ENCODE results near the gene PIGH. TPM values are rescaled to one million over a fixed set of nuclear protein-coding genes. Genes with fewer than 3 reads are reported as not detected.
"Not testable (repeated sequence)": the region's sequence is repeated elsewhere in the genome, so short reads cannot be mapped to it uniquely, and the experiment has no call there.

PIGH gene
- total RNA-seq, 1 donor from 2014 or later: 16.3 TPM

DNA sequence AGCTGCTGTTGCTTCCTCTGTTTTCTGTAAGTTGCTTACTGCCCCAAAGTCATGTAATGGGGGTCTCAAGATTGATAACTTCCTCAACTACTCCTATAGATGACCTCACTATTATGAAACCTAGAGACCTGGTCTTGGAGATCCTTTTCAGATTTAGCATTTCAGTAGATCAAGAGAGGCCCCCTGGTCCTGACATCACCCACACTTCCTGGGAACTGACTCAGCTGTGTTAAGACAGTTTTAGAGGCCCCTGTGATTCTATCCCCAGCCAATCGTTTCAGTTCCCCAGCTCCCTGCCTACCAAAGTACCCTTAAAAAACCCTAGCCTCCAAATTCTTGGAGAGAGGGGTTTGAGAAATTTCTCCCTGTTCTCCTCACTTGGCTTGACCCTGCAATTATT, 10.4 kb upstream of the PIGH start:
- no peak for ATAC-seq
- DNase-seq (ENCODE audit: low spot score): no peak

DNA sequence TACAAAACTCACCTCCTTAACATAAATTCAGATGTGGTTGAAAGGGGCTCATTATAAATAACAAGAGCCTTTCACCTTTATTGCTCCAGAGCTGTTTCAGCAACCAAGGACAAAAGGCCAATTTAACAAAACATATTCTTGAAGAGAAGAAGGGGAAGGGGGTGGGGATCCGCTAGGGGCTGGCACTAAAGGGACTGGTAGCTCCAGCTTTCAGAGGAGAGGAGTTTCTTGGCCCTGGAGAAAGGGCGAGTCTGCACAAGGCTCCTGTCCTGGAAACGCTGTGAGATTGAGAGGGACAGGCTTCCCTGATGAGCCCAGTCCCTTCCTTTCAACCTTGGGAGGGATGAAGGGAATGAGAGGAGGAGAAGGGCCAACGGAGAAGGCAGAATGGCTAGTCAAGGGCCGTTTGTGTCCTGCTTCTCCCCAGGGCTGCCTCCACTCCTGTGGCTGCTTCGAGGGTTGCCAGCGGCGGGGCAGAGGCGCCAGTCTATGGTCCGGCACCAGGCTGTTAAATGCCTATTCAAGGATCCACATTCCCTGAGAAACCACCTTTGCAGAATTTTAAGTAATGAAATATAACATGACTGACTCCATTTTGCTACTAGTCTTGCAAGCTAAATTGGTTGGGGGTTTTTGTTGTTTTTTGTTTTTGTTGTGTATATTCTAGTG, 9.7 kb upstream of the PIGH start:
- DNase-seq (ENCODE audit: low spot score) (no peak), ATAC-seq (no peak)

GRCh38 chr14:67607646-67608045, 7.6 kb upstream of the PIGH start:
- ATAC-seq (no peak), DNase-seq (ENCODE audit: low spot score) (no peak)

DNA sequence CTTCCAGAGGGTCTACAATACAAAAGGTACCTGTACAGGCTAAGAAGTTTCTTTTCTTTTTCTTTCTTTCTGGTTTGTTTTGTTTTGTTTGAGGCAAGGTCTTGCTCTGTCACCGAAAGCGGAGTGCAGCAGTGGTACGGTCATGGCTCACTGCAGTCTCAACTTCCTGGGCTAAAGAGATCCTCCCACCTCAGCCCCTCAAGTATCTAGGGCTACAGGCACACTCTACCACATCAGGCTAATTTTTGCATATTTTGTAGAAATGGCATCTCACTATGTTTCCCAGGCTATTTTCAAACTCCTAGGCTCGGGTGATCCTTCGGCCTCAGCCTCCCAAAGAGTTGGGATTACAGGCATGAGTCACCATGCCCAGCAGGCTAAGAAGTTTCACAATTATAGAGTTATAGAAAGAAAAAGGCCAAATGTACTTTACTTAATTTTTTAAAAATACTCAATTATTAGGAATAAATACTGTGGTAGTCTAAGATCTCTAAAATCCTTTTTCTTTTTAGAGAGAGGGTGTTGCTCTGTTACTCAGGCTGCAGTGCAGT, 3.0 kb upstream of the PIGH start:
- ATAC-seq (no peak), DNase-seq (ENCODE audit: low spot score) (no peak)

DNA sequence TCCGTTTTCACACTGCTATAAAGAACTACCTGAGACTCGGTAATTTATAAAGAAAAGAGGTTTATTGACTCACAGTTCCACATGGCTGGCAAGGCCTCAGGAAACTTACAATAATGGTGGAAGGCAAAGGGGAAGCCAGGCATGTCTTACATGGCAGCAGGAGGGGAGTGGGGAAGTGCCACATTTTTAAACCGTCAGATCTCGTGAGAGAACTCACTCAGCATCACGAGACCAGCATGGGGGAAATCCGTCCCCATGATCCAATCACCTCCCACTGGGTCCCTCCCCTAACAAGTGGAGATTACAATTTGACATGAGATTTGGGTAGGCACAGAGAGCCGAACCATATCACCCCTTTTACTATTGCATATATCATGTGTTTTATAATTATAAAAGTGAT, 2.0 kb upstream of the PIGH start:
- DNase-seq (ENCODE audit: low spot score) (no peak), ATAC-seq (no peak)

- DNase-seq (ENCODE audit: low spot score): not testable (repeated sequence)
Observed at GRCh38 chr14:67600562-67600974, 500 bp upstream of the PIGH start.

GRCh38 chr14:67595392-67595791, 4.7 kb downstream of the PIGH start:
- ATAC-seq: no peak
- no peak for DNase-seq (ENCODE audit: low spot score)

More at GRCh38 chr14:67600562-67600974, 500 bp upstream of the PIGH start:
- not testable (repeated sequence) for ATAC-seq

- not testable (repeated sequence) for DNase-seq (ENCODE audit: low spot score)
- ATAC-seq: peak; percentile 40
Observed at GRCh38 chr14:67593650-67594049, 6.4 kb downstream of the PIGH start.

GRCh38 chr14:67589204-67589770, 10.8 kb downstream of the PIGH start:
- ATAC-seq: peak; percentile 68
- no peak for DNase-seq (ENCODE audit: low spot score)

GRCh38 chr14:67586369-67586768, 13.7 kb downstream of the PIGH start:
- DNase-seq (ENCODE audit: low spot score): no peak
- peak; percentile 8 for ATAC-seq

DNA sequence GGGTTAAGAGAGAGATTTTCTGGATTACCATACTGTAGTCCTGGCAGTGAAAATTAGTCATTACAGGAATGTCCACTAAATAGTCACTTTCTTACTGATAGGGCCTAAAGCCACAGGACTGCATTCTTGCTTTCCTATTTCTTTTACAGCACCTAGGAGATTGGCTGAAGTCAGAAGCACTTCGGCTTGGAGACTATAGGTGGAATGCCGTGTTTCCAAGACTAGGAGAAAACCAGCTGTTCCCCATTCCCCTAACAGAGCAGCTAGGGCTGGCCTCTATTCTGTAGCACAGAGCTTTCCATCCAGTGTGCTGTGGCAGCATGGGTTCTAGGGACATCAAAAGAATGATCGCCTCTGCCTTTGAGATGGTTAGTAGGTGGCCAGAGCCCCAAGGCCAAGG, 15.1 kb downstream of the PIGH start:
- no peak for DNase-seq (ENCODE audit: low spot score)
- ATAC-seq: no peak

DNA sequence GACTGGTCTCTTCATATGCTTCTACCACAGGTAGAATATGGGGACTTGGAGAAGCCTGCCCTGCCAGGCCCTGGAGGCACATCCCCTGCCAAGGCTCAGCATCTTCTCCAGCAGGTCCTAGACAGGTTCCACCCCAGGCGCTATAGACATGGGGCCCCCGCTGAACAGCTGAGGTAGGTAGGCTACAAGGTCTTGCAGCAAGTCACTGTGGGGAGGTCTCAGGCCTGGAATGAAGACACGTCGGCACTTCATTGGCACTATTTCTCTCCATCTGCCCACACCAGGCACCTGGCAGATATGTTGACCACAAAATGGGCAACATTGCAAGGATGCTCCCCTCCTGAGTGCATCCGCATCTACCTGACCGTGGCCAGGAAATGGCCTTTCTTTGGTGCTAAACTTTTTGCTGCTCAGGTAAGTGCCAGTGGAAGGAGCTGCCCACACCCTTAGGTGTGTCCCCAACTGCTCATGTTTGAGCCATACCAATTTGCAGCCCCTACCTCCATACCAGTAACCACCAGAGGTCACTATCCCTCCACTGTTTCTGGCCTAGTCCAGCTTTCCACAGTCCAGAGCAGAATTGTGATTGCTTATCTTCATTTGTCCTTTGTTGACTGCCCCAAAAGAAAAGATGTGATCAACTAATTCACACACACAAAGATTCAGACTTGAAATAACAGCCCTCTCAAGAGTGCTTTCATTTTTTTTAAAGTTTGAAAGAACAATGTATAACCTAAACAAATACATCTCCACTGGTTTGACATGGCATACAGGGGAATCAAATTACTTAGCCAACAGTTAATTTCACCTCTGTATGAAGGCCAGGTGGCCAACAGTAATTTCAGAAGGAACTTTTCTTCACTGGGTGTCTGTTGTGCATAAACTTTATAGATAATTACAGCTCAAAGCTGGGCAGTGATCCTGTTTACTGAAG, 16.1 kb downstream of the PIGH start:
- ATAC-seq (peak; percentile 94), DNase-seq (ENCODE audit: low spot score) (no peak)

DNA sequence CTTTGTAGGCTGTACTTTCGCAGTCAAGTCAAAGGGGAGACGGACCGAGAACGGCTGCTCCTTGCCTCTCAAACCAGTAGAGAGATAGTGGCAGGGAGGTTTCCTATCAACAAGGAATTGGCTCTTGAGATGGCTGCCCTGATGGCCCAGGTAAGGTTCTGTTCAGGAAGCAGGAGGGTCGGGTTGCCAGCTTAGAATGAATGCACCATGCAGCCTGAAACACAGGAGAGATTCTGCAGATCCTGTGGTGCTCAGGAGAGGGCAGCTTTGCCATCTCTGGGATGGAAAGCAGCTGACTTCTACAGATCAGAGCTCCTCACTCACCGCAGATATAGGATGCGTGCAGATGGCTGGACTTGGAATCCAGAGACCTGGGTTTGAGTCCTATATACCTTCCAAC, 18.0 kb downstream of the PIGH start:
- no peak for DNase-seq (ENCODE audit: low spot score)
- ATAC-seq: no peak

DNA sequence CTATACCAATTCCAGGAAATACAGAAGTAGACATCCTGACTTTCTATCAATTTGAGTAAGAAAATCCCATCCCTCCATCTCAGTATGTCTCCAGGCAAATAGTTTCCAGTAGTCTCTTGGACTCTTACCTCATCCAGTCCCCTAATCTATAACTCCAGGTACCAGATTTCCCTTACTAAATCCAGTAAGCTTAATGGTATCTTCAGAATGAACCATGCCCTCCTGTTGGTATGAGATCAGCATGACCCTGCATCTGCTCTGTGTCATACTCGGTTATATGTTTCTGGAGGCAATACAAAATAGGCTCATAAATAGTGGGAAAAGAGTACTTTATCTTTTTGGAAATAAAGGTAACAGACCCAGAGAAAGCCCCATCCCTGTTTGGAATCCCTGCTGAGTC, 18.4 kb downstream of the PIGH start:
- ATAC-seq: no peak
- DNase-seq (ENCODE audit: low spot score): no peak

DNA sequence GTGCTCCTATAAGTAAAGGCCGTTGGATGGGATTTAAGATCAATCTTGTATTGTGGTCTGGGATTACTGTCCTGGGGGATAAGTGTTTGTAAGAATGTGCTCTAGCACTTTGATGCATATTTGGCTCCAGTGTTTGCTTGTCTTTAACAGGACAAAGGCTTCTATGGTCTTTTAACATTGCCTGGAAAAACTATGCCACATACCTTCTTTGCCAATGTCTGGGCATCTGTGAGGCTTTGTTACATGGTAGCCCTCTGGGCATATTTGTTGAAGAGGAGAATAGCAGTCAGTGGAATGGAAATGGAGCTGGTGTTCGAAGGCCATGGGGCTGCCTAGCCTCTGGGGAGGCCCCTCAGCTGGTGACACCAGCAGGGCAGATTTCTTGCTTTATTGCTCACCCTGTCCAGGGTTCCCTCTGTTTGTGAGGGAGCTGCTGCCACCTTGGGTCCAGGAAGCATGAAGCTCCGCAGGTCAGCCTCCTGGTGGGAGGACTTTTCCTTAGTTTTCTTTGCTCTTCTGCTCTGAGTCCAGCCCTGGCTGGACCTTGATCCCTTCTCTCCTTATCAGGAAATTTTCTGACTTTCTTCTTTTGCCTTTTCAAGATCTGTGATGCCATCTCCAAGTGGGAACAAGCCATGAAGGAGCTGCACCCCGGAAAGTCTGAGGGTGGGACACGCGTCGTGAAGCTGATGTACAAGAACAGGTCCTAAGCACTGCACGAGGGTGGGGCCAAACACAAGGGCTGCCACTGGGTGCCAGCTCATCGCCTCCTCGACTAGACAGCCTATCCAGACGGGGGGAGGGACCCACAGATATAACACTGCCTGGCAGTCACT, 19.5 kb downstream of the PIGH start:
- DNase-seq (ENCODE audit: low spot score) (no peak), ATAC-seq (no peak)

- no peak for ATAC-seq
- DNase-seq (ENCODE audit: low spot score): no peak
Observed at GRCh38 chr14:67579636-67580035, 20.4 kb downstream of the PIGH start.

GRCh38 chr14:67579040-67579439, 21.0 kb downstream of the PIGH start:
- no peak for DNase-seq (ENCODE audit: low spot score)
- ATAC-seq: no peak

DNA sequence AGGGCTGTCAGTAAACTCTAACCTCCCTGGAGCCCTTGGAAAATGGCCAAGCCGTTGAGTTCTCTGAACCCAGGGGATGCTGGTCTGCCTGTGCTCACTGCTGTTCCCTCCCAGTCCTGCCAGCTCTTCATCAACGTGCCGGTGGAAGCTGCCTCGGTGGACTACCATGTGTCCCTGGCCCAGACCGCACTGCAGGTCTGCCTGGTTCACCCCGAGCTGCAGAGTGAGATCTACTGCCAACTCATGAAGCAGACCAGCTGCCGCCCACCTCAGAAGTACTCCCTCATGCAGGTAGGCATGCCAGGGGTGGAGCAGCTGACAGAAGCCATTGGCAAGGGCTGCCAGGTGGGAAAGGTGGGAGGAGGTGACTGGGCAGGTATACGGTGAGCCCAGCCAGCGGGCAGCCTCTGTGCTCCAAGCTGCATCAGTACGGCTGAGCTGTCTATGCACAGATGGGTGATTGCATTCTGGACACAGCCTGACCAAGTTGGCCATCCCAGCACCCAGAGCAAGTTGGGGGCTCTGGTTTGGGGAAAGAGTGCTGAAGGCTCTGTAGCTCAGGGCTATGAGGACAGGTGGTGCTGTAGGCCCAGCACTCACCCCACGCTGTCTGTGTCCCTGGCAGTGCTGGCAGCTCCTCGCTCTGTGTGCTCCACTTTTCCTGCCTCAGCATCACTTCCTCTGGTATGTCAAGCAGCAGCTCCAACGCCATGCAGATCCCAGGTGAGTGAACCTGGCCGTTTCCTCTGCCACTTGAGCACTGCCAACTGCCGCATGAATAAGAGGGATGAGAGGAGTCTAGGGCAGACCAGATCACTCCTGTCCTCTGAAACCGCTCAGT, 21.9 kb downstream of the PIGH start:
- no peak for DNase-seq (ENCODE audit: low spot score)

GRCh38 chr14:67577181-67577808, 22.8 kb downstream of the PIGH start:
- no peak for DNase-seq (ENCODE audit: low spot score)
- ATAC-seq: no peak

More for the DNA sequence above, 21.9 kb downstream of the PIGH start:
- peak; percentile 60 for ATAC-seq
